ENCODE data around the gene SEMA6A. TPM values are rescaled to one million over a fixed set of nuclear protein-coding genes. Genes with fewer than 3 reads are reported as not detected.

SEMA6A gene
- total RNA-seq, 2 experiments from 2014 or later = not detected

GRCh38 chr5:116451905-116452450, 122.6 kb downstream of the SEMA6A start:
- TF ChIP-seq EZH2phosphoT487 (IDR thresholded peaks at IDR 0.05; ENCODE audit: borderline replicate concordance, low read depth, low read length) = no peak
- TF ChIP-seq CTCF (conservative IDR thresholded peaks at IDR 0.05; ENCODE audit: low read length) = no peak
- Histone ChIP-seq H3K9me2 (ENCODE audit: insufficient read depth, low read length) (no peaks in the 10 kb centered on the region), H3K79me2 (ENCODE audit: insufficient read depth, low read depth, low read length) (no peaks in the 10 kb centered on the region), H3K36me3 (ENCODE audit: insufficient read depth, low read length) (no peaks in the 10 kb centered on the region), H3K9me3 (ENCODE audit: low read length) (no peaks in the 10 kb centered on the region), H3K4me3 (ENCODE audit: low read depth, low read length, poor library complexity, severe bottlenecking) (no peak overlapping the region), H3K27ac (ENCODE audit: low read depth, low read length, poor library complexity, severe bottlenecking) (no peak overlapping the region), H3K4me2 (ENCODE audit: low read length) (no peak overlapping the region), H2AFZ (ENCODE audit: low read length) (no peak overlapping the region), H3K4me1 (ENCODE audit: insufficient read depth, low read length, poor library complexity, severe bottlenecking) (no peaks in the 10 kb centered on the region), H4K20me1 (ENCODE audit: insufficient read depth, low read length) (no peaks in the 10 kb centered on the region)
- ChIA-PET POLR2A (no interaction called here), CTCF (ENCODE audit: unreplicated experiment) (no interaction called here)
- intact Hi-C loops (cut with micrococcal nuclease; ENCODE audit: unreplicated experiment) = no loop called here
- no TSS peak for BruUV-seq (replicated peaks)
- DNase-seq (ENCODE audit: low spot score) = no peak

GRCh38 chr5:116451066-116451465, 123.6 kb downstream of the SEMA6A start:
- BruUV-seq (replicated peaks) = no TSS peak
- POLR2A ChIA-PET = interaction anchor here (1.9 kb wide), 1 partner anchor 21 kb away, joined by 4 read pairs; no protein-coding TSS in a partner anchor

More at GRCh38 chr5:116451066-116451465, 123.6 kb downstream of the SEMA6A start:
- intact Hi-C loops (cut with micrococcal nuclease; ENCODE audit: unreplicated experiment) = no loop called here
- Histone ChIP-seq H3K27ac (ENCODE audit: low read depth, low read length, poor library complexity, severe bottlenecking) (no peak overlapping the region), H4K20me1 (ENCODE audit: insufficient read depth, low read length) (no peaks in the 10 kb centered on the region), H3K79me2 (ENCODE audit: insufficient read depth, low read depth, low read length) (no peaks in the 10 kb centered on the region), H2AFZ (ENCODE audit: low read length) (no peak overlapping the region), H3K4me2 (ENCODE audit: low read length) (no peak overlapping the region), H3K9me2 (ENCODE audit: insufficient read depth, low read length) (no peaks in the 10 kb centered on the region), H3K36me3 (ENCODE audit: insufficient read depth, low read length) (no peaks in the 10 kb centered on the region), H3K4me3 (ENCODE audit: low read depth, low read length, poor library complexity, severe bottlenecking) (no peak overlapping the region), H3K4me1 (ENCODE audit: insufficient read depth, low read length, poor library complexity, severe bottlenecking) (no peaks in the 10 kb centered on the region), H3K9me3 (ENCODE audit: low read length) (no peaks in the 10 kb centered on the region)
- CTCF ChIA-PET (ENCODE audit: unreplicated experiment) = no interaction called here
- TF ChIP-seq EZH2phosphoT487 (IDR thresholded peaks at IDR 0.05; ENCODE audit: borderline replicate concordance, low read depth, low read length) = no peak
- TF ChIP-seq CTCF (conservative IDR thresholded peaks at IDR 0.05; ENCODE audit: low read length) = no peak
- DNase-seq (ENCODE audit: low spot score) = no peak
